Adipocyte (in vitro differentiated cells): Measurements from ENCODE around the gene POTEI.
"Not testable (repeated sequence)": the region's sequence is repeated elsewhere in the genome, so short reads cannot be mapped to it uniquely, and the experiment has no call there.

Experiments
- DNase-seq: peaks from one replicate; pipeline ENCODE4 v3.0.0-alpha.2; 2015; ENCODE audit warnings: low read depth
- H3K27me3 ChIP-seq: replicated peaks from 2 replicates; pipeline ENCODE4 v1.7.0; 2013; ENCODE audit warnings: mild to moderate bottlenecking, low read length, moderate library complexity; ENCODE audit not compliant: control insufficient read depth, insufficient read depth
- H3K36me3 ChIP-seq: 2 replicates; pipeline ENCODE4 v1.7.0; 2013; ENCODE audit warnings: low read length, mild to moderate bottlenecking, moderate library complexity; ENCODE audit not compliant: control insufficient read depth, insufficient read depth, severe bottlenecking
- H3K4me1 ChIP-seq: 2 replicates; pipeline ENCODE4 v1.7.0; 2013; ENCODE audit warnings: mild to moderate bottlenecking, low read length, moderate library complexity; ENCODE audit not compliant: control insufficient read depth, insufficient read depth
- H3K4me3 ChIP-seq: 2 replicates; pipeline ENCODE4 v1.7.0; 2013; ENCODE audit warnings: mild to moderate bottlenecking, low read length, moderate library complexity
- H3K9ac ChIP-seq: 2 replicates; pipeline ENCODE4 v1.7.0; 2013; ENCODE audit warnings: mild to moderate bottlenecking, low read length, moderate library complexity
- H3K9me3 ChIP-seq: 2 replicates; pipeline ENCODE4 v1.7.0; 2013; ENCODE audit warnings: mild to moderate bottlenecking, low read length, moderate library complexity; ENCODE audit not compliant: control insufficient read depth

The POTEI gene

DNA sequence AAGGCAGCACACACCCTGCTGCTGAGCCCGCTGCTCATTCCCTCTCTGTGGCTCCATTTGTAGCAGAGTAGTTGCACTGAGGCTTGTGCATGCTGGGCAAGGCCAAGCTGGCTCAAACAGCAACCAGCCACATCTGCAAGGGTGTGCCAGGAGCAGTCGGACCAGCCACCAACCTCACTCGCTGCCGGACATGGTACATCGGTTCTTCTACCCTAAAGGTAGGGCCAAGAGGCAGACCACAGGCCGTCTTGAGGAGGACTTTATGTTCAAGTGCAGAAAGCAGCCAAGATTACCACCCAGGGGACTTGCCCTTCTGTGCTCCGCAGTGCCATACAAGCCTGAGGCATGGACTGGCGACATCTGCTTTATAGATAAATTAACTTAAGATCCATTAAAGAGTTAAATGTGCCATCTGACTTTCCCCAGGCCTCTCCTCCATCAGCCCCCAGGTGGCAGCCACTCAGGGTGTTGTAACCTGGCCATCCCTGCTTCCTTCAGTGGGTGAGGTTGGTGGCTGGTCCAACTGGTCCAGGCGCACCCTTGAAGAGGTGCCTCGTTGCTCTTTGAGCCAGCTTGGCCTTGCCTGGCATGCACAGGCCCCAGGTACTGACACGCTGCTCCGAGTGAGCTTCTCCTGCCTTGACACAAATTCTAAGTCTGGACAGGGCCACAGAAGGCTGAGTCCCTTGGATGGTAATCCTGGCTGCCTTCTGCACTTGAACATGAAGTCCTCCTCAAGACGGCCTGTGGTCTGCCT is 55.0 kb downstream of the POTEI start:
- H3K36me3 ChIP-seq, H3K4me3 ChIP-seq, H3K4me1 ChIP-seq, DNase-seq, H3K9me3 ChIP-seq, H3K27me3 ChIP-seq, H3K9ac ChIP-seq: not testable (repeated sequence)

GRCh38 chr2:130452897-130453296 is 56.2 kb downstream of the POTEI start:
- DNase-seq, H3K9me3 ChIP-seq, H3K4me3 ChIP-seq, H3K9ac ChIP-seq, H3K4me1 ChIP-seq, H3K27me3 ChIP-seq, H3K36me3 ChIP-seq: not testable (repeated sequence)

GRCh38 chr2:130451823-130452222 is 57.3 kb downstream of the POTEI start:
- DNase-seq, H3K4me3 ChIP-seq, H3K9ac ChIP-seq, H3K4me1 ChIP-seq, H3K36me3 ChIP-seq, H3K27me3 ChIP-seq, H3K9me3 ChIP-seq: not testable (repeated sequence)

- H3K9ac ChIP-seq, H3K4me1 ChIP-seq, H3K9me3 ChIP-seq, DNase-seq, H3K36me3 ChIP-seq, H3K4me3 ChIP-seq, H3K27me3 ChIP-seq: not testable (repeated sequence)
Measured at GRCh38 chr2:130451278-130451677, 57.9 kb downstream of the POTEI start.

- H3K27me3 ChIP-seq, H3K9ac ChIP-seq, H3K4me3 ChIP-seq, H3K36me3 ChIP-seq, H3K4me1 ChIP-seq, DNase-seq, H3K9me3 ChIP-seq: not testable (repeated sequence)
Measured at GRCh38 chr2:130450366-130450765, 58.8 kb downstream of the POTEI start.

GRCh38 chr2:130427631-130428030 is 81.5 kb downstream of the POTEI start:
- not testable (repeated sequence) for H3K4me1 ChIP-seq, H3K9me3 ChIP-seq, H3K27me3 ChIP-seq, H3K36me3 ChIP-seq, H3K9ac ChIP-seq
- DNase-seq, result peak; percentile 30
- H3K4me3 ChIP-seq, result peak overlapping the region; percentile 37

DNA sequence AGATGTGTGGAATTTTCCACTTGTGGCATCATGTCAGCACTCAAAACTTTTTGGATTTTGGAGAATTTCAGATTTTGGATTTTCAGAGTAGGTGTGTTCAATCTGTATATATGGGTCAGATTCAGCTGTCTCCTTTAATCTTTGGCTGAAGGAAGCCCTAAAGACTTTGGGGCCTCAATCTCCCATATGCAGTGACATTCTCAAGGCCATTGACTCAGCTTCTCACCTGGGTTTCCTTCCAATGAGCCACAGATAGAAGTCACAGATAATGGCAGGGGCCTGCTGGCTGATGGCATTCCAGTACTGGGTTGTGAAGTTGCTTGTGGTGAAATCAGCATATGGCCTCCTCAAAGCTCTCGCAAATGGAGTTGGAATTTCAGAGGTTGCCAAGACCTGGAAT is 90.3 kb downstream of the POTEI start:
- not testable (repeated sequence) for H3K9me3 ChIP-seq, H3K4me1 ChIP-seq, H3K4me3 ChIP-seq, DNase-seq, H3K27me3 ChIP-seq, H3K9ac ChIP-seq, H3K36me3 ChIP-seq

- H3K27me3 ChIP-seq, H3K36me3 ChIP-seq, H3K4me3 ChIP-seq, H3K4me1 ChIP-seq, H3K9me3 ChIP-seq, DNase-seq, H3K9ac ChIP-seq: not testable (repeated sequence)
Measured at GRCh38 chr2:130416693-130417092, 92.4 kb downstream of the POTEI start.
